HT-29 (cell line): ENCODE results near the gene MCTP2. TPM values are rescaled to one million over a fixed set of nuclear protein-coding genes. Genes with fewer than 3 reads are reported as not detected.

Experiments used
- DNase-seq: peaks from one replicate; pipeline ENCODE4 v3.0.0-alpha.2; 2015; ENCODE audit warnings: low spot score
- total RNA-seq: library from RNA; depleted of rRNA; stranded (reverse); fragments of >200 nt; shearing (Covaris generic); gene quantifications from 2 replicates; pipeline ENCODE4 v1.2.3, GENCODE V29; 2014

MCTP2 gene
- total RNA-seq, 1 experiment from 2014 or later, result 20.0 TPM

- DNase-seq, result no peak
Measured at GRCh38 chr15:94352636-94353487, 121.5 kb downstream of the MCTP2 start.

DNA sequence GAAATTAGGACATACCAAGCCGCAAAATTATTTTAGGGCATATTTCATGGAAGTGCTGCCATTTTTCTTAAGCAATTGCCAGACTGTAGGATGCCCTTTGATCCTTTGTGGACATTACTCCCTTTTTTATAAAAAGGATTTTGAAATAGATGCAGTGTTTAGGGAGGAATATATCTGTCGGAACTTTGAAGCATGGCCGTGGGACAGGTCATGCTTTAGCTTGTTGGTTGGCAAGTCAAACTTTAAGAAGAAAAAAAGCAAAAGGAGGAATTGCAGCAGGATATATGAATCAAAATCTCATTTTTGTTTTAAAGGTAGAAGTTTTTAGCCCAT, 122.1 kb downstream of the MCTP2 start:
- no peak for DNase-seq

DNA sequence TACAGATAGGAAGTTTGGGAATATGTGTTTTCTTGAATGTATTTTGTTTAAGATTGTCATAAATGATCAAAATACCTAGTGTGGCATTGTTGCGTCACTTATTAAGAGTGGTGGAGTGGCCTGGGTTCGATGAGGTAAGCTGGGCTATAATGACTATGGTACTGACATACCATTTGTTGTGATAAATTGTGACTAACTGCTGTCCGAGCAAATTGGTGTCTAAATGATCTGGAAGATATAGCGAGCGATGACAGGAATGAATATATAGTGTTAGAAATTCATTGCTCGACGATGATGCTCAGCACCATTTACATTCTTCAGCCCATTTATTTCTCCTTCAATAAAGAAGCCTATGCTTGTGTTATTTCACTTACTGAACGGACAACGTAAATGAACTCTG, 123.3 kb downstream of the MCTP2 start:
- no peak for DNase-seq

GRCh38 chr15:94359716-94360115, 128.4 kb downstream of the MCTP2 start:
- no peak for DNase-seq

- DNase-seq, result no peak
Measured at GRCh38 chr15:94360251-94360685, 128.9 kb downstream of the MCTP2 start.

GRCh38 chr15:94362385-94363092, 131.2 kb downstream of the MCTP2 start:
- no peak for DNase-seq

GRCh38 chr15:94363382-94363781, 132.0 kb downstream of the MCTP2 start:
- no peak for DNase-seq

DNA sequence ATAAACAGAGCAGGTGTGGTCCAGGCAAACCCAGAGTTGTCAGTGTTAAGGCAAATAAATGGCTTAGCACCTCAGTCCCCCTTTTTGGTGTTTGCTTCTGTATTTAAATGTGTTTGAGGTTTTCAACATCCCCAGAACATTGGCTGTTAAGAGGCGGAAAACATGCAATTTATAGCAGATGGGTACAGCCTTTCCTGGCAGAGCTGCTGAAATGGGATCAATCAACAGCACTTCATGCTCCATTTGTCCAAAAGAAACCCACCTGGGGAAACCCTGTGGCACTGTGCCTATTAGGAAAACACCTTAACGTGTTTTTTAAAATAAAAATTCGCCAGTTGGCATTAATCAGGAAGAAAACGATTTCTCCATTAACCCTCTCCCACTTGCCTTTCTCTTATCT, 135.4 kb downstream of the MCTP2 start:
- DNase-seq, result no peak

DNA sequence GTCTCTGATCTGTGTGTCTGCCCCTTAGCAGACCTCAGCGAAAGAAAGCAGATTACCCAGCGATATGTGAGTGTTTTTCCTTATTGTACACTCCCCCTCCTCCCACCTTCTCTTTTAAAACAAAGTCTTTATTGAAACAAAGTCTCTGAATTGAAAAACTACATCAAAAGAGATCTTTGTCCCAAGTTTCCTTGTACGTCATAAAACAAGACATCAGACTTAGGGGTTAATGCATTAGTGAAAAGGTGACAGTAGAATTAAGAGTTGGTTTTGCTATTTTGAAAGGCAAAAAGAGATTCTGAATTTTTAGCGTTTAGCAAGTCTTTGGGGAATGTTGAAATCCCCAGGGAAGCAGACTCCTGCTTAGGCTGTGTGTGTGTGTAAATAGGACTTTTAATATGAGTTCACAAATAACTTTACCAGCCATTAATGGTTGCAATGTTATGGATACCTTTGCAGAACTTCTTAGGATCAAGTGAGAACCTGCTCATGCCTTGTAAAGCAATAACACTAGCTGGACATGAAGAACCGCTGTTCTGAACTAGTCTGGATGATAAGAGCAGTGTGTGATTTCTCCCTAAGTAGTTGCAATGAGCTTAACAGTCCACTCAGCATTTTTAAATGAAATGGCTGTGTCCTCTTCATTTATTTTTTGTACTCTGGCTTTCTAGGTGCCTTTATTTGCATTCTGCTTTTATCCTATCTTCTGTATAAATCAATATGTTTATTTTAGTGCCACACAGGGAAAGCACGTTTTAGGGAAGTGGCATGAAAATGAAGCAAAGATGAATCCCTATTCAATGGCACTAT, 136.6 kb downstream of the MCTP2 start:
- DNase-seq, result no peak

- no peak for DNase-seq
Measured at GRCh38 chr15:94370206-94370935, 139.0 kb downstream of the MCTP2 start.

GRCh38 chr15:94370936-94371285, 139.6 kb downstream of the MCTP2 start:
- no peak for DNase-seq

DNA sequence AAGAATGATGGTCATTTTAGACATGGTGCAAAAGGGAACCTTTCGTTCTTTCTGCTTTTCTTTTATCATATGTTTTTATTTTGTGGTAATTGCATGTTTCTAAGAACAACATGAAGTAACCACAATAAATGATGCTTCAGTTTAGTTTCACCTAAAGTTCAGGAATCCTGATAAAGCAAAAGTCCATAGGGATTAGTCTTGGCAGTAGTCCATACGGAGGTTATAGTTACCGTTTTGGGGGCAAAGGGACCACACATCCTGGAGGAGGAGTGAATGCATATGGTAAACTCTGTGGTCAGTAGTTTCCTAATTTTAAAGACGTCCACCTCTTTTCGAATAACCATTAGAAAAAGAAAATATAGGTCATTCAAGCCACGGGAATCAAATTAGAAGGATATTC, 141.5 kb downstream of the MCTP2 start:
- DNase-seq, result no peak

- DNase-seq, result no peak
Measured at GRCh38 chr15:94375997-94376396, 144.6 kb downstream of the MCTP2 start.

- DNase-seq, result no peak
Measured at GRCh38 chr15:94379986-94380385, 148.6 kb downstream of the MCTP2 start.

GRCh38 chr15:94380798-94381197, 149.4 kb downstream of the MCTP2 start:
- DNase-seq, result no peak

DNA sequence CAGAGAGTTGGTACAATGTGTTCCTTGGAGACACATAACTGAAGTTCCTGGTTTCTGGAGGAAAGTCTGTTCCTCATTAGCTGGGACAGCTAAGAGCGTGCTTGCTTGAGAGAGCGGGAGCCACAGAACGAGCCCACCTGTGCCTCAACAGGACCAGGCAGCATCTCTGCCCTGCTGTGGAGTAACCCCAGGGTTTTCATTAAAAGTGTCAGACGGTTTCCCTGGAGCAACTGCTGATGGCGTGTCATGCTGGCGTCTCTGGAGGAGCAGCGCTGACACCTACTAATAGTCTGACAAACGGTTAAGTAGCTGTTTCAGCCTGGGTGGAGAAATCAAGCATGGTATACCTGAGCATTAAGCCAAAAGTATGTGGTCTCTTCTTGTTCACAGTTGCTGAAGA, 150.0 kb downstream of the MCTP2 start:
- DNase-seq, result no peak

- no peak for DNase-seq
Measured at GRCh38 chr15:94383041-94383440, 151.7 kb downstream of the MCTP2 start.

DNA sequence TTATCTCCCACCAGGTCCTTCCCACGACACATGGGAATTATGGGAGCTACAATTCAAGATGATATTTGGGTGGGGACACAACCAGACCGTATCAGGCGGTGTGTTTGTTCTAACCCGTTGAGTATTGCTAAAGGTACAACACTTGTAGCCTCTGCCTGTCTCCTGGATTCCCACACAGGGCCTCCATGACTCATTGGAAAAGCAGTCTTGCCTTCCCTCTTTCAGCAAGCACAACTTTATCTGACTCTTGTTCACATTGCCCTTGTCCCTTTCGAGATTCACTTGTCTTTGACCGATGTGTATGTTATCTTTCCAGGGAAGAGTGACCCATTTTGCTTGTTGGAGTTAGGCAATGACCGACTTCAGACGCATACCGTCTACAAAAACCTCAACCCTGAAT, 152.3 kb downstream of the MCTP2 start:
- DNase-seq, result no peak

DNA sequence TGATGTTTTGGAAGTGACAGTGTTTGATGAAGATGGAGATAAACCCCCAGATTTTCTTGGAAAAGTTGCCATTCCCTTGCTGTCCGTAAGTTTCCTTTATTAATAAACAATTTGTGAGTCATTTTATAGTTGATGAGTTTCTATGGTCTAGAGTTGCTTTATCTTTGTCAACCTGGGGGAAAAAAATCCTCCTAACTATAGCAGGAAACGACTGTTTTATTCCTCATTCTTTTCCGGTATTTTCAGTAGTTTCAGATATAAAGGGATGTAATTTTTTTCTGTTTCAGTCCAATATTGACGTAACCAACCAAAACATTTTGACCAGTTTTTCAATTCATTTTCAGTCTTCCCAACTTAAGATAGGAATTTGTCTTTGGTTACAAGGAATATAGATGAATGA, 154.1 kb downstream of the MCTP2 start:
- DNase-seq, result no peak

GRCh38 chr15:94386351-94386750, 155.0 kb downstream of the MCTP2 start:
- DNase-seq, result no peak

GRCh38 chr15:94387442-94387841, 156.1 kb downstream of the MCTP2 start:
- DNase-seq, result no peak
